HL-60/S4 treated with phorbol 12-myristate 13-acetate at 8.2 ng/mL for 4 days and 3 days (cell line): ENCODE data around the gene NLGN4X.

Experiments
- in situ Hi-C: fragments of 300-500 bp; cut with MboI; formaldehyde crosslinking; loops from 2 replicates; pipeline ENCODE4 v1.15.0; 2022; ENCODE audit warnings: low sequenced_read_pairs

NLGN4X gene

DNA sequence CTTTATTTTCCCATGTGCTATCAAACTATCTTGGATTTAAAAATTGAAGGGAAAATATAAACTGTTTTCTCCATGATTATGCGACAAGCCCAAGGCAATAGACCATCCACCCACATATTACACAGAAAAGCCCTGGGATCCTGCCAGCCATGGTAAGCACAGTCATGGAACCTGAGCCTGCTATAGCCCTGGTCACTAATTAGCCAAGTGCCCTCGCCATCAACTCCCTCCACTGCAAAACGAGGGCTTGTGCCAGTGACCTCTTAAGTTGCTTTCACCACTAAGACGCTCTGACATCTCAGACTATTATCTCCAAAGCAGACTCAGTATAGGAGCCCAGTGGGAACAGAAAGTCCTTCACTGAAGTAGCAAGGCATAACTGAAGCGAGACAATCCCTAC, 69.2 kb downstream of the NLGN4X start:
- in situ Hi-C loops, result no loop called here

DNA sequence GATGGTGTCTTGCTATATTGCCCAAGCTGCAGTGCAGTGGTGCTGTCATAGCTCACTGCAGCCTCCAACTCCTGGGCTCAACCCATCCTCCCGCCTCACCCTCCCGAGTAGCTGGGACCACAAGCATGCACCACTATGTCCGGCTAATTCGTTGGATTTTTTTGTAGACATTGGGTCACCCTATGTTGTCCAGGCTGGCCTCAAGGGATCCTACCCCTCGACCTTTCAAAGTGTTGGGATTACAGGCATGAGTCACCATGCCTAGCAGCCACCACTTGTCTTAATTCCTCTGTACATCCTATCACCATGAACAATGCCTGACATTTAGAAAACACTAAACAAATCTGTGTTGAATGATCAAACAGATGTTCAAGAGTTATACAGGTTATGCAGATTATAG, 76.7 kb downstream of the NLGN4X start:
- in situ Hi-C loops, result no loop called here

DNA sequence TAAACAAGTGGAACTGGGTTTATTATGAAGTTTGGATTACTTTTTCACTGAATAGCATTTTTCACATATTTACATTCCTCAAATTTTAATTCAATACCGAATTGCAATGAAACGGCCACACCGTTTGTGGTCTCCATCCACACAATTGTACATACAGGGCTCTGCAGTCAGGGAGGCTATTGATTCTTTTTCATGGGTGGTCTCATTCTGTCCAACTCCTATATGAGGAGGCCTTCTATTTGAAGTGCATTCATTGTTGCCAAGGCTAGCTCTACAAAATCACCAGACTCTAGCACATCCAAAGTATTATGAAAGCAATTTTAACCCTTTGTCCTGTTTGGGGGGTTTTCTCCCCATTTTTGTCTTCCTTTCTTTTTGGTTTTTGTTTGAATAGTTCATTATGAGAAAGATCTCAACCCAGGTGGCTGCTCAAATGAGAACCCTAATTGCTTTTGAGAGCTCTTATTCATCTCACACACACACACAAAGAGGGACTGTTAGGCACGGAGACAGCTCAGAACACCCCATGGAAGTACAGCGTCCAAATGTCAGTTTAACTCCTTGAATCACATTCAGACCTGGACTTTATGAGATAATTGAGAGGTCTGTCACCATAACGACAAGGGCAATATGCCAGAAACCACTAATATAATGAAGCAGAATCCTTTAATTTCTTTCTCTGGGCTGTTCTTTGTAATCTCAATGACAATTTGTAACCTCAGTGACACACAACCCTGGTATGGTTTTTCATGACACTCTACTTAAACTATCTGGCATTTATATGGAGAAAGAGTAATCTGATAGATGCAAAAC, 79.4 kb downstream of the NLGN4X start:
- in situ Hi-C loops, result no loop called here

DNA sequence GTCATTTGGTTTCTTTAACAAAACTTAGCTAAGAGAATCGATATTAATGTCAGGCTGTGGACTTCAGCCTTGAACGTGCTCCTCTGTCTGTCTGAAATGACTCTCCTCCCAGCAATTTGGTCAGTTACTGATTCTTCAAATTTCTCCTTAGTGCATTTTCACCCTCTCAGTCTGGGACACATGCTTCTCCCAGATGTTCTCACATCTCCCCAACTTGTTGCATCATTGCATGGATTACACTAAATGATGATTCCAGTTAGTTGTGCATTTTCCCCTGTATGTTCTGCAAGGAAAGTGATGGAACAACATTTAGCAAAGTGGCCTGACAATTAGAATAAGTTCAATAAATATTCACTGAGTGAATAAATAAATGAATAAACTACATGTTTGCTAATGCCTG, 94.4 kb downstream of the NLGN4X start:
- in situ Hi-C loops, result no loop called here

DNA sequence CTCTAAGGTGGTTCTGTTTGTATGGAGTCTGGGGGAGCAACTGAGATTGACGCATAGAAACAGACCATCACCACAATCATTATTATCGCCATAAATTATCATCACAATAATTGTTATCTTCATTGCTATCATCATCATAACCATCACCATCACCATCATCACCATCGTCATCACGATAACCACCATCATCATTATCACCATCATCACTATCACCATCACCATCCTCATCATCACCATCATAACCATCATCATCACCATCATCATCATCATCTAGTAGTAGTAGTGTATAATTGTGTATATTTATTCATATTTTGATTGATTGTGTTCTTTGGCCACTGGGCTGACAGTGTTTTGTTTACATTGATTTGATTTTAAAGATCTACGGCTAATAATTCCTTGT, 95.7 kb downstream of the NLGN4X start:
- in situ Hi-C loops, result no loop called here

DNA sequence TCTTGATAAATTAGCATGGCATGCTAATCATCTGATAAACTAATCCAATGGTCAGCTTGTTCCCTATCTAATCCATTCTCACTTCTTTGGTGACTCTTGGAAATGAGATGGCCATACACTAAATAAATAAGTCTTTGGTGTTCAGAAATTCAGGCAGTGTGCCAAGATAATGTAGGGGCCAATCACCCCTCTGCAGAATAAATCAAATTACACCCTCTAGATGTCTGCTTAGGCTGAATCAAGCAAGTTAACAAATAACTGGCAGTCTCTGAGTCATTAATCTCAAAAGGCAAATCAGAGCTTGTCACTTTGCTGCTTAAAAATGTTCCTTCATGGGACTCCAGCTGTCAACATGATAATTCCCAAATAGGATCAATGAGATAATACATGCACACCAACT, 97.4 kb downstream of the NLGN4X start:
- in situ Hi-C loops, result no loop called here

DNA sequence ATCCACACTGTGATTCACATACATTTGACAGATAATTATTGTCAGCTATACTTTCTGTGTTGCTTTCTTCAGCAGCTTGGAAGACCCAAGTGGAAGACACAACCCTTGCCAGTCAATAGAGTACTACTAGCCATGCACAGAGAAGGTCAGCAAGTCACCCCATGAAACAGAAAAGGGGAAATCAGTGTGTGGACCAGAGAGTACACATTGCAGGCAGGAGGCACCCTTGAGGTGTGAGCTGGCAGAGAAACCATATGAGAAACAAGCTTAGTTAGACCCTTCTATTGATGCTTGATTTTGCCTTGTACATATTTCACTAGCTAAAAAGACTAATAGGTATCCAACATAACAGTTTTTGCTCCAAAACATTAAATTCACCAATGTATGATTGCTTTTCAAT, 99.5 kb downstream of the NLGN4X start:
- in situ Hi-C loops, result no loop called here

DNA sequence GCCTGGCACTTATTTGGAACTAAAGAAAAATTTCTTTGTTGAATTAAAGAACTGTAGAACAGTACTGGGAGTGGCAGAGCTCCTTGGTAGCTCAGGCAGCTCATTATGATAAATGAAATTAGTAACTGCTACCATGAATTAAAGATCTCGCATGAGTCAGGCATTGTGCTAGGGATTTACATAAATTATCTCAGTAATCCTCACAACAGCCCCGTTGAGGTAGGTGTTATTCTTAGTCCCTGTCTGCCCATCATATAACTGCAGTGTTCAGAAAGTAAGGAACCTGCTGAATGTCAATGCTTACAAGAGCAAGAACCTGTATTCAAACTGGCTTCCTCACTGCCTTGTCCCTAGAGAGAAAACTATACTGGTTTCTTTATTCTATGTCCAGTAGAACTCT, 108.3 kb downstream of the NLGN4X start:
- in situ Hi-C loops, result no loop called here

DNA sequence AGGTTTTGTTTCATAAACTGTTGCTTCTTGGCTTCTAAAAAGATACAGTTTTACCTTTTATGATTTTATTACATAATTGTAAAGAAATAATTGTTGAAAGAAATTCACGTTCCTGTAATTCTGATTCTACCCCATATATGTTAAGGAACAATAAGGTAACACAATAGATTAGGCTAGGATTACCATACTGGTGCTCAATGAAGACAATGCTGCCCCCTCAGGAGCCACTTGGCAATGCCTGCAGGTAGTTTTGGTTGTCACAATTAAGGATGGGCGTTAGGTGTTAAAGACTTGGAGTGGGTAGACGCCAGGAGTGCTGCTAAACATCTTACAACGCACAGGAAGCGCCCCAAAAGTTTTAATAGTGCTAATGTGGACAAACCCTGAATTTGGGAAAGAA, 133.2 kb downstream of the NLGN4X start:
- in situ Hi-C loops, result no loop called here

DNA sequence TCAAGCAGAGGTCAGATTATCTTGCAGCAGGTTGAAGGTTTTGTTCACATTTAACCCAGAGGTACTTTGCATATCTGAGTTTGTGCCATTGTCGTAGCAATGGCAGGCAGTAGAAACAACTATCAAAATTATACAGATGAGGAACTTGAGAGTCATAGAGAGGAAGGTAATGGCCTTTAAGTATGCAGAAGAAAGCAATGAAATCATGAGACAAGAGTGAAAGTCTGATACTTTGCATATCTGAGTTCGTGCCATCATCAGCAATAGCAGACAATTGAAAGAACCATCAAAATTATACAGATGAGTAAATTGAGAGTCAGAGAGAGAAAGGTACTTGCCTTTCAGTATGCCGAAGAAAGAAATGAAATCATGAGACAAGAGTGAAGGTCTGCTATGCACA, 154.1 kb downstream of the NLGN4X start:
- in situ Hi-C loops, result no loop called here

DNA sequence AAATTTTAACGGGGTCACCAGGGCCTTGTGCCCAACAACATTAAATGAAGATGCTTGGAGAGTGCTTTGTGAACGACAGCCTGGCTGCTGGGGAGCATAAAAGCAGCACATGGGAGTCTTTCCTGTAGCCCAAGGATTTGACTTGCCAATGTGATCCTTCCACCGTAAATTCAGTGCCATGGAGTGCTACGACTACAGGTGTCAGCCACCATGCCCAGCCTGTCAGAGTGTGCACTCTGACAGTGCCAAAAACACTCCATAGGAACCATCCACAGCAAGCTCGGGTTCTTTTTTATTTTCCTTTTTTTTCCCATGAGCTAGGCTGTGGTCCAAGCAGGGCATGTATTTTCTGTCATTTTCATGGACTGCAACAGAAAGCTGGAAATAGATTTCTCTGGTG, 156.9 kb downstream of the NLGN4X start:
- in situ Hi-C loops, result no loop called here

DNA sequence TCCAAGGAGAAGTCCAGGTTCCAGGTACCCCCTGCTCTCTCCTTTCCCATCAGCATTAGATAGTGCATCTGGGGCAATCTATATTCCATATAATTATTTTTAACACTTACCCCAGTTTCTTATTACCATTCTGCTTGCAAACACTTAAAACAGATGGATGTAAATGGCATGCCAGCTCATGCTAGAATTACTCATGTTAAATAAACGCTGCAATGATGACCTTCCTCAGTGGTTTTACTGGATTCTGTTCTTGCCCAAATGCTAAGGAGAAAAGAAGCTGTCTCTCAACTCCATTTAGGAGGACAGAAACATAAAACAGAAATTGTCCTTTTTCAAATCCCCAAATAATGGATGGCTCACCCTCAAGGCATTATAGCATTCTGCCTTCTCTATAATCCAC, 161.1 kb downstream of the NLGN4X start:
- in situ Hi-C loops, result no loop called here

DNA sequence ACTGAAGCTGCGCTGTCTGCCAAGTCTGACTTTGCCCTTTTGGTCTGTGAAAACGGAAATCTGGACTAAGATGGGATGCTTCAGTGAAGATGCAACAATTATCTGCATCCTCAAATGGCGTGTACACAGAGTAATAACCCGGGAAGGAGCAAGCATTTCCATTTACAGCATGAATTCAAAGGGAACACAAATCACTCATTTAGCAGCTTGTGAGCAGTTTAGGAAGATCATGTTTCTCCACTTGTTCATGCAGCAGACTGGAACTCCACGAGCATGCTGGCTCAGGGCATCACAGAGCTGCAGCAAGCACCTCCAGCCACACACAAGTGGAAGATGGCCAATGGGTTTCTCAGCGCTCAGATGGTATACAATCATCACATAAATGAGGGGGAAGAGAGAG, 175.5 kb downstream of the NLGN4X start:
- in situ Hi-C loops, result no loop called here

DNA sequence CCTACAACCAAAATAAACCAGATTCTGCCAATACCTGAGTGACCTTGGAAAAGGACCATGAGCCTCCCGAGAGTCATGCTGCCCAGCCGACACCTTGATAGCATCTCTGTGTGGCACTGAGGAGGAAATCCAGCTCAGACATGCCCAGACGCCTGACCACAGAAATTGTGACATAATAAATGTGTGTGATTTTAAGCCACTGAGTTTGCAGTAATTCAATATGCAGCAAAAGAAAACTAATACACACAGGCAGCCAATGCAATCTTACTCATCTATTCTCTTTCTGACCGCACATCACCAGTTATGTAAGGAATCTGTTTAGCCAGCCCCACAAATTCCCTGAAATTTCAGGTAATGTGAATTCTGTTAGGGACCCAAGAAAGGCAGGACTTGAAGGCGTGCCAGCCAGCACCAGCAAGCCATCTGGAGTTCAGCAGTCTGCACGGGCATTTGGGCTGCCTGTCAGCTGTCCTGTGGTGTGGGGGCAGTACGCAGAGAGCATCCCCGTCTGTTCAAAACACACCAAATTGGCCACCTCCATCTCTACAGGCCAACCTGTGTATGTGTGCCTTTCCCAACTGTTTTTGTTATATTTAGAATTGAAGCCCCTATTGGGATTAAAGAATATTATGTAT, 176.4 kb downstream of the NLGN4X start:
- in situ Hi-C loops, result no loop called here

DNA sequence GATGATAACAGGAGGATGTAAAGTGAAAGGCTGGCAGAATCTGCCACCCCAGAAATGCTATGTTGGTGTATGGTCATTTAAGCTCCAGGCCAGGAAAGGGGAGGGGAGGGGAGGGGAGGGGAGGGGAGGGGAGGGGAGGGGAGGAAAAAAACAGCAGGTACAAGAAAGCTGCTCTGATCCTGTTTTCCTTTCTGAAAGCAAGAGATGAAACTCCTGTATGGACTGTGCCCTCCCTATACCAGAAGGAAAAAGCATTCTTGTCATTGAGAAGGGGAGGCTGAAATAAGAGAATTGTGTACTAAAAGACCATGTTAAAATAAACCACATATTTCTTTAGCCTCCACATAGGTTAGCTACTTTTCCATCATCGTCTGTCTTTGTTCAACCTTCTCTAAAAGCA, 179.5 kb downstream of the NLGN4X start:
- in situ Hi-C loops, result no loop called here

DNA sequence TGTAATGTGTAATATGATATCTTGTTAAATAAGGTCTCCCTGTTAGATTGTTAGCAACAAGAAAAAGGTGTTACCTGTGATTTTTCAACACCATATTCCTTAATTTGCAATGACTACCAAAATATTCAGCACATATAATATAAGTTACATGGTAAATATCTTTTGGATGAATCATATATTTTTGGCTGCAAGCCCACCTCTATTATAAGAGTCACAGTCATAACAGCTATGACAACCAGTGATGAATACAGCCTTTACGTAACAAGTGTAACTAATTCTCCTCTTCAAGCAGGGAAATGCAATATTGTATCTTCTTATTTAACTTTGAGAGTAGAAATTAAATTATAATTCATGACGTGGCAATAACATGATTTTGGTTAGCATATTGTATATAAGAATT, 187.0 kb downstream of the NLGN4X start:
- in situ Hi-C loops, result no loop called here

DNA sequence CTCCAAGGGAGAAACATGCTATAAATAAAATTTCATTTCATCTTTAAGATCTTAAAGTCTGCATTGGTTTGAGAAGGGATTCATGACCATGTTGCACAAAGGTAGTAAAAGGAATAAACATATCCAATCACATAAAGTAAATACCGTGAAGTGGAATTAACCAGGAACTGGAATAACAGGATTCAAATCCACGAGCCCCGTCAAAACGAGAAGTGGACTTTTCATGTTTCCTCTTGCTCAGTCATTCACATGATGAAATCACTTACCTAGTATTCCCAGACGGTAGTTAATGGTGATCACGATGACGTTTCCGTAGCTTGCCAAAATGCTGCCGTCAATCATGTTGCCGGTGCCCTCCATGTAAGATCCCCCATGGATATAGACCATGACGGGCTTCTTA, 199.7 kb downstream of the NLGN4X start:
- in situ Hi-C loops, result no loop called here

DNA sequence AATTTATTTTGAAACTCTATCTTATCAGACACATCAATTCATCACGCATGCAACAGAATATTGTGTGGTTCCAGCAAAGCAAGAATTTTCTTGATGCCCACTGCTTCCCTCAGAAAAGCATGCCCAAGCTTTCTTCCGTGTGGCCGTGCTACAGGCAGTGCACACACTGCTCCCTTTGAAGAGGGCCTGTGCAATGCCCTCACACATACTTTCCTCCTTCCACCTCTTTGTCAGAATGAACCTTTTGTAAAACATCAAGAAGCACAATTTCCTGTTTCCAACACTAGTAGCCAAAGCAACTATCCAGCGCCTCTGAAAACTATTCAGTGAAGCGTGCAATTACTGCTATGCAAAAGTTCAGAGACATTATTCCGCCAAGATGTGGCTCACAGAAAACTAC, 201.7 kb downstream of the NLGN4X start:
- in situ Hi-C loops, result no loop called here

DNA sequence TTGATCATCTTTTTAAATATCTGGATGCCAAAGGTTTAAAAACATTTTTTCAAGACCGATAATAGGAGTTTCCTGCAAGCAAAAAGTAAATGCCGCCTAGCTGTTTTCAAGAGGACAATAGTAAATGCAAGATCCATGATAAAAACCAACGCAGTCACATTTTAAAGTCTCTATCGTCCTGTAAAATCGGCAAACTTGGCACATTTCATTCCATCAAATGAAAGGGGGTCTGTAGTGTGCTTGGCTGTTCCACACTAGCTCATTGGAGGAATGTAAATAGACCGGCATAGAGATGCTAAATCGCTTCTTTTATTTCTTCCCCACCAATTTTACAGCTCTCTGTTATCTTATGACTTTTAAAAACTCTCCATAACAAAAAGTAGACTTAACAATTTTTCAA, 202.2 kb downstream of the NLGN4X start:
- in situ Hi-C loops, result no loop called here

DNA sequence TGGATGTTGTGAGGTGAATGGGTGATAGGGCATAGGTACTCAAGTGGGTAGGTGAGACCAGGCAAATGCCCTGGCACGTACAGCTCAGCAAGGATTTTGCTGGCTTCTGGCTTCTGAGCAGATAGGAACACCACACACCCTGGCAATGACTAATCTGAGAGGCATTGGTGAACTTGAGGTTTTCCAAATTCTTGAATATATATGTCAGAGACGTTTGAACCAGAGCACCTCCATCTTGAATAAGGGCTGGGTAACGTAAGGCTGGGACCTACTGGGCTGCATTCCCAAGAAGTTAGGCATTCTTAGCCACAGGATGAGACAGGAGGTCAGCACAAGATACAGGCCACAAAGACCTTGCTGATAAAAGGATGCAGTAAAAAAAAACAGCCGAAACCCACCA, 204.5 kb downstream of the NLGN4X start:
- in situ Hi-C loops, result no loop called here

DNA sequence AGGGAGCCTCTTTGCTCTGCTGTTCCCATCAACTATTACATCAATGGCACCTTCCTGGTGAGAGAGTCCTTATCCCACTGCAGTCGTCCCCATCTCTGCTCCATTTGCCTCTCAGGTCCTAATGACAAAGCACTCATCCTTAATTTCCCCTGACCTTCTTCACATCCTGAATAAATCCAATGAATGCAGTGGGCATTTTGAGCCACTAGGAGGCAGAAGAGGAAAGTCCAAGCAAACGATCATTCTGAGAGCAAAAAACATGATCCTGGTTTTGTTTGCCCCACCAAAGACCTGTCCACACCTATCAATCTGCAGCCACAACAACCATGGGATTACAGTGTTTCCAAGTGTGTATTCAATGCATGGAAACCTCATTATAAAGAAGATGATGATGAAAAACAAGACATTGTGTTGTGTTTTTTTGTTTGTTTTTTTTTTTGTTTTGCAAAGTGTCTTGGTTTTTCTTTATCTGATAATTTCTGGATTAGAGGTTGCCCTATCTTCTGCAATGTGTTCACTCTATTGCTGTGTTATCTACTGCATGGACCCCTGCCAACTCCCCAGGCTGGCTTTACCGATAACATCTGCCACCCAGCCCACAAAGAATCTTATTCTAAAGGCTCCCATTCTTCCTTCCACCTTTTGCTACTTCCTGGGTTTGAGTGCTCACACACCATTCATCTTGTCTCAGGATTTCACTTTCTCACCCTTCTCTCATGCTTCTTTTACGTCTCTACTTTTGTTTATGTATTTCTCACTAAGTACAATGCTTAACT, 207.2 kb downstream of the NLGN4X start:
- in situ Hi-C loops, result no loop called here

DNA sequence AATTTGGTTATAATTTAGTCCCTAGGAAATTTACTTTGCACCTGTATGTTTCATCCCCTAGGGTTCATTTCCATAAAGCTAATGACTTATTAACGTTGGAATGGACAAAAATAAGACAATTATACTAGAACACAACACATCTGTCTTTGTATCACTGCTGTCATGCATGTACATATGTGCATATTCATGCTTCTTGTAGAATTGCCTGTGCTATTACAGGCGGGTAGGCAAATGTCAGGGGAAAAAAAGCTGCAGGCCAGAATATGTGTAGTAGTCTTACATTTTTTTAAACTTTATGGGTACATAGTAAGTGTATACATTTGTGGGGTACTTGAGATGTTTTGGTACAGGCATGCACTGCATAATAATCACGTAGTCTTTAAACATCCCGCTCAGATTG, 209.6 kb downstream of the NLGN4X start:
- in situ Hi-C loops, result no loop called here
